ENCODE data around the gene NEU4.
"Not testable (repeated sequence)": the region's sequence is repeated elsewhere in the genome, so short reads cannot be mapped to it uniquely, and the experiment has no call there.

The NEU4 gene

GRCh38 chr2:241811952-241812729 is 3.1 kb downstream of the NEU4 start:
- H3K27me3 Mint-ChIP-seq, result peaks cover 15 to 27% of the 10 kb centered on the region in 2 donors
- no peak overlapping the region for H3K4me3 Mint-ChIP-seq
- peaks cover 13% of the 10 kb centered on the region in 2 donors for H3K4me1 Mint-ChIP-seq
- H3K27ac Mint-ChIP-seq, result no peak overlapping the region
- DNase-seq, result no peak
- ATAC-seq (replicated peaks), result no peak
- peaks cover 0 to 2% of the 10 kb centered on the region in 2 donors for H3K9me3 Mint-ChIP-seq
- peaks cover 0 to 2% of the 10 kb centered on the region in 2 donors for H3K36me3 Mint-ChIP-seq

GRCh38 chr2:241812730-241813643 is 4.0 kb downstream of the NEU4 start:
- DNase-seq, result no peak
- H3K4me3 Mint-ChIP-seq, result no peak overlapping the region
- peak overlapping the region; percentile 86 for H3K27ac Mint-ChIP-seq
- H3K9me3 Mint-ChIP-seq, result peaks cover 0 to 2% of the 10 kb centered on the region in 2 donors
- peaks cover 18 to 21% of the 10 kb centered on the region in 2 donors for H3K4me1 Mint-ChIP-seq
- ATAC-seq (replicated peaks), result peak in 1 of 2 donors; percentile 21
- H3K36me3 Mint-ChIP-seq, result peaks cover 0 to 2% of the 10 kb centered on the region in 2 donors
- H3K27me3 Mint-ChIP-seq, result peaks cover 14 to 36% of the 10 kb centered on the region in 2 donors

DNA sequence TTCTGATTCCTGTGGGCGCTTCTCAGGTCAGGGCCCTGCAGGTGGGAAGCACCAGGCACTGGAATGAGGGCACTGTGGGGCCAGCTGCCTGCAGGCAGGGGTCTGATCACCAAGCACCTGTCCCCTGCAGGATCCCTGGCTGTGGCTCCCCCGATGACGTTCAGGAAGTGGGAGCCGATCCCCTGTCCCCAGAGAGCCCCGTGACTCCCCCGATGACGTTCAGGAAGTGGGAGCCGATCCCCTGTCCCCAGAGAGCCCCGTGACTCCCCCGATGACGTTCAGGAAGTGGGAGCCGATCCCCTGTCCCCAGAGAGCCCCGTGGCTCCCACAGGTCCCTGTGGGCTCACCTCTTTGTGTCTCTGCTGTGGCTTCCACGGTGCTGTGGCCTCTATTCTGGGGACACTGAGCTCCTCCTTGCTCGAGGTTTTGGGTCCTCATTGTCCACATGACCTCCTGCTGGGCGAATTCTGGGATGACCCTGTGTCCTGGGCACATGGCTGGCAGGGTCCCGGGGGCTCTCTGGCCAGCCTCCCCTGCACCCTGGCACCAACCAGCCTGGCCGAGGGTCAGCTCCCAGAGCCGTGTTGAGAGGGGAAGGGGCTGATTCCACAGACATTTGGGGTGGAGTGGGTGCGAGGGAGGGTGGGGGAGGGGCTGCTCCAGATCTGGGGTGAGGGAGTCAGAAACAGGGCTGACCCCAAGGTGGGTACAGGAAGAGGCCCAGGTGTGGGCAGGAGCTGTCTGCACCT is 4.8 kb downstream of the NEU4 start:
- Mint-ChIP-seq H3K4me3 (peak overlapping the region; percentile 29 to 44), H3K27ac (peak overlapping the region; percentile 86)
- peak; percentile 67 to 85 for ATAC-seq (replicated peaks)

GRCh38 chr2:241814393-241814642 is 5.3 kb downstream of the NEU4 start:
- Mint-ChIP-seq H3K4me3 (no peak overlapping the region), H3K27me3 (peaks cover 7 to 33% of the 10 kb centered on the region in 2 donors), H3K36me3 (peaks cover 0 to 2% of the 10 kb centered on the region in 2 donors), H3K9me3 (peaks cover 0 to 2% of the 10 kb centered on the region in 2 donors), H3K4me1 (peaks cover 25% of the 10 kb centered on the region in 2 donors), H3K27ac (no peak overlapping the region)
- DNase-seq (no peak), ATAC-seq (replicated peaks) (no peak)

More for the DNA sequence above, 4.8 kb downstream of the NEU4 start:
- H3K27me3 Mint-ChIP-seq, result peaks cover 12 to 37% of the 10 kb centered on the region in 2 donors
- H3K36me3 Mint-ChIP-seq, result peaks cover 0 to 2% of the 10 kb centered on the region in 2 donors
- H3K4me1 Mint-ChIP-seq, result peaks cover 21 to 25% of the 10 kb centered on the region in 2 donors
- peaks cover 0 to 2% of the 10 kb centered on the region in 2 donors for H3K9me3 Mint-ChIP-seq
- peak; percentile 56 for DNase-seq

GRCh38 chr2:241814643-241815476 is 5.9 kb downstream of the NEU4 start:
- peaks cover 25 to 26% of the 10 kb centered on the region in 2 donors for H3K4me1 Mint-ChIP-seq
- ATAC-seq (replicated peaks) (no peak), DNase-seq (no peak)
- H3K27ac Mint-ChIP-seq, result peak overlapping the region; percentile 81
- H3K9me3 Mint-ChIP-seq, result peaks cover 0 to 2% of the 10 kb centered on the region in 2 donors
- H3K27me3 Mint-ChIP-seq, result peaks cover 7 to 33% of the 10 kb centered on the region in 2 donors
- peak overlapping the region in 1 of 2 donors; percentile 63 for H3K4me3 Mint-ChIP-seq
- H3K36me3 Mint-ChIP-seq, result peaks cover 0 to 2% of the 10 kb centered on the region in 2 donors

- H3K9me3 Mint-ChIP-seq, result peaks cover 0 to 2% of the 10 kb centered on the region in 2 donors
- ATAC-seq (replicated peaks), result no peak
- no peak for DNase-seq
- peak overlapping the region in 1 of 2 donors; percentile 63 for H3K4me3 Mint-ChIP-seq
- H3K4me1 Mint-ChIP-seq, result peaks cover 25 to 30% of the 10 kb centered on the region in 2 donors
- peak overlapping the region; percentile 81 for H3K27ac Mint-ChIP-seq
- peaks cover 0 to 2% of the 10 kb centered on the region in 2 donors for H3K36me3 Mint-ChIP-seq
- peaks cover 11 to 33% of the 10 kb centered on the region in 2 donors for H3K27me3 Mint-ChIP-seq
Measured at GRCh38 chr2:241815477-241816430, 6.8 kb downstream of the NEU4 start.

DNA sequence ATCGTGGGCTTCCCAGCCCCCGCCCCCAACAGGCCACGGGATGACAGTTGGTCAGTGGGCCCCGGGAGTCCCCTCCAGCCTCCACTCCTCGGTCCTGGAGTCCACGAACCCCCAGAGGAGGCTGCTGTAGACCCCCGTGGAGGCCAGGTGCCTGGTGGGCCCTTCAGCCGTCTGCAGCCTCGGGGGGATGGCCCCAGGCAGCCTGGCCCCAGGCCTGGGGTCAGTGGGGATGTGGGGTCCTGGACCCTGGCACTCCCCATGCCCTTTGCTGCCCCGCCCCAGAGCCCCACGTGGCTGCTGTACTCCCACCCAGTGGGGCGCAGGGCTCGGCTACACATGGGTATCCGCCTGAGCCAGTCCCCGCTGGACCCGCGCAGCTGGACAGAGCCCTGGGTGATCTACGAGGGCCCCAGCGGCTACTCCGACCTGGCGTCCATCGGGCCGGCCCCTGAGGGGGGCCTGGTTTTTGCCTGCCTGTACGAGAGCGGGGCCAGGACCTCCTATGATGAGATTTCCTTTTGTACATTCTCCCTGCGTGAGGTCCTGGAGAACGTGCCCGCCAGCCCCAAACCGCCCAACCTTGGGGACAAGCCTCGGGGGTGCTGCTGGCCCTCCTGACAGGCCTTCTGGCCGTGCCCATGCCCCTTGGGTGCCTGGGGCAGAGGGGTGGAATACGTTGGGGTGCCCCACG is 7.6 kb downstream of the NEU4 start:
- ATAC-seq (replicated peaks) (no peak), DNase-seq (no peak)
- Mint-ChIP-seq H3K4me3 (no peak overlapping the region), H3K9me3 (peaks cover 0 to 2% of the 10 kb centered on the region in 2 donors), H3K36me3 (peaks cover 0 to 2% of the 10 kb centered on the region in 2 donors), H3K27ac (peak overlapping the region; percentile 69), H3K4me1 (peaks cover 29 to 32% of the 10 kb centered on the region in 2 donors), H3K27me3 (peaks cover 15 to 37% of the 10 kb centered on the region in 2 donors)

DNA sequence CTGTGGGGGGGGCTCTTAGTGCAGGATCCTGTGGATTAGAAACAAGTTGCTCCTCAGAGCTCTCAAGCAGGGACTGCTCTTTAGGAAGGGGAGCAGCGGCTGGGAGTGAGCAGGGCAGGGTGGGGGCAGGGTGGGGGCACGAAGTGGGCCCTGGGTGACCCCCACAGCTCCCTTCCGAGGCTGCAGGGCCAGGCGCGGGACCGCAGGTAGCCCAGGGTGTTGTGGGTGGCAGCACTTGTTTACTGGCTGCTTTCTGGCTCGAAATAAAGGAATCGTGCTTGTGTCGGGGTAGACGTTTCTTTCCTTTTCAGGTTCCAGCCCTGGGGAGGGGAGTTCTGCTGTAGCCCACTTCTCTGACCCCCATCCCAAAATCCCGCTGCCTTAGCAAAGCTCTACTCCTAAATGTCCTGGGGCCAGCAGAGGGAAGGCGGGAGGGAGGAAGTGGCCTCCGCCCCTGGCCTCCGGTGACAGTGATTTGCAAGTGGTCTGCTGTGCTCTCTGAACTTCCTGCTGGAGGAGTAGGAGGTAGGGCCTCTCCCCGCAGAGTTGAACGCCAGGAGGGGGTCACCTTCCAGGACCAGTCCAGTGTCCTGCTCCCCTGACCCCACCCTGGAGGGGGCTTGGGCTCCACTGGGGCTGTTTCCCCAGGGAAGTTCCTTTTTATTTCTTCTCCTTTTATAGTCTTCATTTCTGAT is 8.3 kb downstream of the NEU4 start:
- DNase-seq (no peak), ATAC-seq (replicated peaks) (no peak)

GRCh38 chr2:241817821-241818215 is 8.8 kb downstream of the NEU4 start:
- Mint-ChIP-seq H3K27me3 (peaks cover 23 to 45% of the 10 kb centered on the region in 2 donors), H3K4me1 (peaks cover 31 to 35% of the 10 kb centered on the region in 2 donors), H3K27ac (peak overlapping the region; percentile 69), H3K4me3 (peak overlapping the region; percentile 3 to 44)
- DNase-seq; H3K36me3 Mint-ChIP-seq; ATAC-seq (replicated peaks); H3K9me3 Mint-ChIP-seq: not testable (repeated sequence)

More for the DNA sequence above, 8.3 kb downstream of the NEU4 start:
- Mint-ChIP-seq H3K27ac (peak overlapping the region; percentile 69), H3K4me1 (peaks cover 31 to 32% of the 10 kb centered on the region in 2 donors), H3K9me3 (peaks cover 0 to 2% of the 10 kb centered on the region in 2 donors), H3K4me3 (peak overlapping the region; percentile 3 to 44), H3K36me3 (peaks cover 0 to 2% of the 10 kb centered on the region in 2 donors), H3K27me3 (peaks cover 18 to 40% of the 10 kb centered on the region in 2 donors)

DNA sequence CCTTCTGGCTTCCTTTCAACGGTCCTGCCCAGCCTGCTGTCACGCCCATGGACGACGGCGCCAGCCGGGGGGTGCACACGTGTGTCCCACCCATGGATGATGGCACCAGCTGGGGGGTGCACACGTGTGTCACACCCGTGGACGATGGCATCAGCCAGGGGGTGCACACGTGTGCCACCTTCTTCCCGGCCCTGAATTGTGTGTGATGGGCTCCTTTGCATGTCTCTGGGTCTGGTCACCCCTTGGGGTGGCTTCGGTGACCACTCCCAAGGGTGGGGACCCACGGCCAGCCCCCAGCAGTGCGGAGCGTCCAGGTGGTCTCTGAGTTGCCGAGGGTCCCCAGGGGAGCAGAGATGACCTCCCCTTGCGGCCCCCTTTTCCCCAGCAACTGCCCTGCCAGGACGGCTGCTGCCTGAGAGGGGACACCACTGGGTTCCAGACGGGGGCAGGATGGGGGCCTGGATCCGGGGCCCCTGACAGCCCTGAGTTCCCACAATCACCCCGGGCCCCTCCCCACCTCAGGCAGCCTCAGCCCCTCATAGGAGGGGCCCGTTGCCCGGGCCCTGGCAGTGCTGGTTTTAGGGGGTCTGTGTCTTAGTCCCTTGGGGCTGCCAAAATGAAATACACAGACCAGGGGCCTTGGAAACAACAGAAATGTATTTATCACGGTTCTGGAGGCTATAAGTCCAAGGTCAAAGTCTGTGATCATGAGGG is 9.4 kb downstream of the NEU4 start:
- Mint-ChIP-seq H3K36me3 (peaks cover 2 to 6% of the 10 kb centered on the region in 2 donors), H3K27ac (peak overlapping the region; percentile 25), H3K4me3 (no peak overlapping the region), H3K27me3 (peaks cover 29 to 50% of the 10 kb centered on the region in 2 donors), H3K4me1 (peaks cover 31 to 35% of the 10 kb centered on the region in 2 donors), H3K9me3 (peaks cover 2 to 5% of the 10 kb centered on the region in 2 donors)
- DNase-seq (no peak), ATAC-seq (replicated peaks) (no peak)

DNA sequence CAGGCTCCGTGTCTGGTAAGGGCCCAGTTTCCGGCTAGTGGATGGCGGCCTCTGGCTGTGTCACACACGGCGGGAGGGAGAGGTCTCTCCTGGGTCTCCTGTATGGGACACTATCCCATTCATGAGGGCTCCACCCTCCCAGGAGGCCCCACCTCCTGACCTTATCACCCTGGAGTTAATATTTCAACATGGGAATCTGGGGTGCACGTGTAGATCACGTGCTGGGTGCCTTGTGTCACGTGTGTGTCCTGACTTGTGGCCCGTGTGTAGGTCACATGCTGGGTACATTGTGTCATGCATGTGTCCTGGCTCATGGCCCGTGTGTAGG is 9.9 kb downstream of the NEU4 start:
- H3K4me1 Mint-ChIP-seq, result peaks cover 29 to 36% of the 10 kb centered on the region in 2 donors

More for the DNA sequence above, 9.9 kb downstream of the NEU4 start:
- H3K27ac Mint-ChIP-seq, result peak overlapping the region; percentile 42
- H3K9me3 Mint-ChIP-seq, result peaks cover 5 to 10% of the 10 kb centered on the region in 2 donors
- peaks cover 34 to 55% of the 10 kb centered on the region in 2 donors for H3K27me3 Mint-ChIP-seq
- DNase-seq (no peak), ATAC-seq (replicated peaks) (no peak)
- no peak overlapping the region for H3K4me3 Mint-ChIP-seq
- H3K36me3 Mint-ChIP-seq, result peaks cover 1 to 10% of the 10 kb centered on the region in 2 donors
